ENCODE data around the gene HOXB8.

The HOXB8 gene

DNA sequence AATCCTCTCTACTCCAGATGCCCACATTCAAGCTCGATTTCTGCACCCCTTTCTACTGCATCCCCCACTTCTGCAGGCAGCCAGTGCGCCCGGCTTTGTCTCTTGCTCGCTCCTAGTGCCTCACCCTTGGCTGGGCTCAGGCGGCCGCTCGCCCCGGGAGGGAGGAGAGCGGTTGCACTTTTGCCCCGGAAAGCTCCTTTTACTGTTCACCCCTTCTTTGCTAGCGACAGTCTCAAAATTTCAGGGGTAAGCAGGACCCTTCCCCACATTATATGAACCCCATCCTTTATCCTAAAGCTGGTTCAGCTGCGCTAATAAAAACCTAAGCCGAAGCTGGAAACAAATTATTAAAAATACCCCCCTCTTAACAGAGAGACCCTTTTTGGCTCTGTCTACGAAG is 22.5 kb downstream of the HOXB8 start:
- H3K9me3 ChIP-seq (ENCODE audit: insufficient read depth, low read length), result no peaks in the 10 kb centered on the region
- H3K79me2 ChIP-seq (ENCODE audit: low read length), result peaks cover 7% of the 10 kb centered on the region; the same call in 1 of the 2 replicates
- H3K9ac ChIP-seq (ENCODE audit: low read length), result 0 out of 2 replicates have a peak overlapping the region, but pooled peaks have one; percentile 21
- H3K27me3 ChIP-seq (ENCODE audit: low read depth, low read length), result peaks cover 32% of the 10 kb centered on the region
- peak overlapping the region; percentile 68 for H3K4me3 ChIP-seq (ENCODE audit: low read length)
- TF ChIP-seq EZH2phosphoT487 (IDR thresholded peaks at IDR 0.05; ENCODE audit: low read depth), result no peak
- TF ChIP-seq, protein P1, sequence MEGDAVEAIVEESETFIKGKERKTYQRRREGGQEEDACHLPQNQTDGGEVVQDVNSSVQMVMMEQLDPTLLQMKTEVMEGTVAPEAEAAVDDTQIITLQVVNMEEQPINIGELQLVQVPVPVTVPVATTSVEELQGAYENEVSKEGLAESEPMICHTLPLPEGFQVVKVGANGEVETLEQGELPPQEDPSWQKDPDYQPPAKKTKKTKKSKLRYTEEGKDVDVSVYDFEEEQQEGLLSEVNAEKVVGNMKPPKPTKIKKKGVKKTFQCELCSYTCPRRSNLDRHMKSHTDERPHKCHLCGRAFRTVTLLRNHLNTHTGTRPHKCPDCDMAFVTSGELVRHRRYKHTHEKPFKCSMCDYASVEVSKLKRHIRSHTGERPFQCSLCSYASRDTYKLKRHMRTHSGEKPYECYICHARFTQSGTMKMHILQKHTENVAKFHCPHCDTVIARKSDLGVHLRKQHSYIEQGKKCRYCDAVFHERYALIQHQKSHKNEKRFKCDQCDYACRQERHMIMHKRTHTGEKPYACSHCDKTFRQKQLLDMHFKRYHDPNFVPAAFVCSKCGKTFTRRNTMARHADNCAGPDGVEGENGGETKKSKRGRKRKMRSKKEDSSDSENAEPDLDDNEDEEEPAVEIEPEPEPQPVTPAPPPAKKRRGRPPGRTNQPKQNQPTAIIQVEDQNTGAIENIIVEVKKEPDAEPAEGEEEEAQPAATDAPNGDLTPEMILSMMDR (IDR thresholded peaks at IDR 0.05; ENCODE audit: low read depth, low read length), result no peak
- H4K20me1 ChIP-seq (ENCODE audit: insufficient read depth, low read length), result no peaks in the 10 kb centered on the region
- H2AFZ ChIP-seq (ENCODE audit: low read depth, low read length), result no peak overlapping the region
- H3K27ac ChIP-seq (ENCODE audit: low read length), result no peak overlapping the region
- H3K4me1 ChIP-seq (ENCODE audit: low read length), result peaks cover 29% of the 10 kb centered on the region
- H3K4me2 ChIP-seq (ENCODE audit: low read length), result peak overlapping the region; percentile 80
- H3K36me3 ChIP-seq (replicated peaks; ENCODE audit: low read depth, low read length), result no peaks in the 10 kb centered on the region

DNA sequence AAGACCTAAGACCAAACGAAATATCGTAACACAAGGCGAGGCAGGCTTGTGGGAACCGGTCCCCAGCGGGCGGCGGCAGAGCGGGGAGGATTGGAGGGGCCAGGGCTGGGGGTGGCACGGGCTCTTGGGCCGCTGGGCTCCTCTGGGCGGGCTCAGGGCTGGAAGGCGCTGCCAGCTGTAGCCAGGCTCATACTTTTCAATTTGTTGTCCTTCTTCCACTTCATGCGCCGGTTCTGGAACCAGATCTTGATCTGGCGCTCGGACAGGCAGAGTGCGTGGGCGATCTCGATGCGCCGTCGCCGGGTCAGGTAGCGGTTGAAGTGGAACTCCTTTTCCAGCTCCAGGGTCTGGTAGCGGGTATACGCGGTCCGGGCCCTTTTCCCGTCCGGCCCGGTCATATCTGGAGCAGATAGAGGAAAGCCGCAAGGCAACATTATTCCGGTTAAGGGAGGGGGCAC is 23.0 kb downstream of the HOXB8 start:
- peaks cover 4% of the 10 kb centered on the region; the same call in 1 of the 2 replicates for H3K79me2 ChIP-seq (ENCODE audit: low read length)
- no peak overlapping the region for H3K27ac ChIP-seq (ENCODE audit: low read length)
- peaks cover 27% of the 10 kb centered on the region for H3K4me1 ChIP-seq (ENCODE audit: low read length)
- peak overlapping the region; percentile 80 for H3K4me2 ChIP-seq (ENCODE audit: low read length)
- H2AFZ ChIP-seq (ENCODE audit: low read depth, low read length), result no peak overlapping the region
- H3K9ac ChIP-seq (ENCODE audit: low read length), result no peak overlapping the region
- TF ChIP-seq EZH2phosphoT487 (IDR thresholded peaks at IDR 0.05; ENCODE audit: low read depth), result no peak
- TF ChIP-seq, protein P1 (IDR thresholded peaks at IDR 0.05; ENCODE audit: low read depth, low read length), result no peak
- no peaks in the 10 kb centered on the region for H3K36me3 ChIP-seq (replicated peaks; ENCODE audit: low read depth, low read length)
- H3K4me3 ChIP-seq (ENCODE audit: low read length), result no peak overlapping the region; the same call in 1 of the 2 replicates
- H4K20me1 ChIP-seq (ENCODE audit: insufficient read depth, low read length), result no peaks in the 10 kb centered on the region
- H3K27me3 ChIP-seq (ENCODE audit: low read depth, low read length), result peaks cover 37% of the 10 kb centered on the region
- no peaks in the 10 kb centered on the region for H3K9me3 ChIP-seq (ENCODE audit: insufficient read depth, low read length)

DNA sequence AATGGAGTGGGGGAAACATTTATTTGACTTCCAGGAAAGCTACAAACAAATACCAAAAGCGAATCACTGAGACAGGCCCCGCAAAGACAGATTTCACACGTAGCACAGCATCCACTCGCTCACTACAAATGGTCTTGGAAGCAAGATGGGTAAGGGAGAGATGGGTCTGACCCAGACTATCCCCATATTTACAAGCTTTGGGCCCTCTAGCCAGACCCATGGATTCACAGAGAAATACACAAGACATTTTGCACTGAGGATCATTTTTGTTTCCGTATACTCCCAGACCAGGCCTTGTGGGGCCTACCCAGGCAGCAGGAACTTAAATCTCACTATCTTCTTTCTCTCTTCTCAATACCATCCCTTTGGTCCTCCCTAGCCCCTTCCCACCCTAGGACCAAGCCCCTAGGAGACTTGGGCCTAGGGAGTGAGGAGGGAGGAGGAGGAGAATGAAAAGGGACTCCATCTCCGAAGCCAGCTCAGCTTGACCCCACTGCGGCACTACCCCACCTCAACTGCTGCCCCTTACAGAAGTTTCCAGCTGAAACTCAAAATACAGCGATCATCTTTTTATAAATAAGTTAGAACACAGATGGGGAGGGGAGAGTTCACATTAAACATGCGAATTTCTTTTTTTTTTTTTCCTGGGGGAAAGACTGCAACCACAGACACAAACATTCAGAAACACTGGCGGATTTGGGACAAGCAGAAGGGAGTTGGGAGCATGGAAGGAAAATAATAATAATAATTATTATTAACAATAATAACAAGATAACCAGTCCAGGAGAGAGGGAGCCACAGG is 23.6 kb downstream of the HOXB8 start:
- H3K36me3 ChIP-seq (replicated peaks; ENCODE audit: low read depth, low read length), result no peaks in the 10 kb centered on the region
- H3K4me1 ChIP-seq (ENCODE audit: low read length), result peaks cover 28% of the 10 kb centered on the region
- TF ChIP-seq, protein P1 (IDR thresholded peaks at IDR 0.05; ENCODE audit: low read depth, low read length), result no peak
- no peak for TF ChIP-seq EZH2phosphoT487 (IDR thresholded peaks at IDR 0.05; ENCODE audit: low read depth)
- H2AFZ ChIP-seq (ENCODE audit: low read depth, low read length), result no peak overlapping the region
- H3K9me3 ChIP-seq (ENCODE audit: insufficient read depth, low read length), result no peaks in the 10 kb centered on the region
- peaks cover 44% of the 10 kb centered on the region for H3K27me3 ChIP-seq (ENCODE audit: low read depth, low read length)
- H4K20me1 ChIP-seq (ENCODE audit: insufficient read depth, low read length), result no peaks in the 10 kb centered on the region
- no peak overlapping the region for H3K9ac ChIP-seq (ENCODE audit: low read length)
- H3K79me2 ChIP-seq (ENCODE audit: low read length), result no peaks in the 10 kb centered on the region
- no peak overlapping the region for H3K4me3 ChIP-seq (ENCODE audit: low read length)
- H3K27ac ChIP-seq (ENCODE audit: low read length), result no peak overlapping the region
- H3K4me2 ChIP-seq (ENCODE audit: low read length), result no peak overlapping the region

DNA sequence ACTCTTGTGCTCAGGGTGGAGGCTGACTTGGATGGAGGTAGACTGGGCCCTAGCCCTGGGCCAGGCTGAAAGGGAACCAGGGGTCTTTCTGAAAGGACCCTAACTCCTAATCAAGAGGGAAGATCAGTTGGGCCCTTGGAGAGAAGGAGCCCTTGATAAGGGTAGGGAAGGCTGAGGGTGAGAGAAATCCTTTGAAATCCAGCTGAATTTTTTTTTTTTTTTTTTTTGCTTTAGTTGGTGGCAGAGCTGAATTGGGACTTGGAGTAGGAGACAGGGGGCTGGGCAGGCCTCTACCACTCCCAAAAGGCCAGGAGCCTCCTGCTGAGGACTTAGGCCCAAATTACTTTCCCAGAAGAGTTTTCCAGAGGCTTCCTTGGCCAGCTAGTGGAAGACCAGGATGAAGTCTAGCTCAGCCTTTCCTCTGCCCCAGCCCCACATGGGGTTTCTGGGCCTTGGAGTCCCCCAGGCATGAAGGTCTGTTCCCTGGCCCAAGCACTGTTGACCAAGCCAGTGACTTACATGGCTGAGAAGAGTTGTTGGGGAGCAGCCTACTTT is 24.4 kb downstream of the HOXB8 start:
- no peaks in the 10 kb centered on the region for H3K36me3 ChIP-seq (replicated peaks; ENCODE audit: low read depth, low read length)
- peak overlapping the region; percentile 76 for H3K4me2 ChIP-seq (ENCODE audit: low read length)
- peaks cover 49% of the 10 kb centered on the region for H3K27me3 ChIP-seq (ENCODE audit: low read depth, low read length)
- no peak for TF ChIP-seq EZH2phosphoT487 (IDR thresholded peaks at IDR 0.05; ENCODE audit: low read depth)
- TF ChIP-seq, protein P1 (IDR thresholded peaks at IDR 0.05; ENCODE audit: low read depth, low read length), result no peak
- peak overlapping the region; percentile 82; the same call in 1 of the 2 replicates for H2AFZ ChIP-seq (ENCODE audit: low read depth, low read length)
- no peaks in the 10 kb centered on the region for H3K79me2 ChIP-seq (ENCODE audit: low read length)
- no peak overlapping the region for H3K27ac ChIP-seq (ENCODE audit: low read length)
- peaks cover 32% of the 10 kb centered on the region for H3K4me1 ChIP-seq (ENCODE audit: low read length)
- H3K9ac ChIP-seq (ENCODE audit: low read length), result no peak overlapping the region
- H3K4me3 ChIP-seq (ENCODE audit: low read length), result peak overlapping the region; percentile 68; the same call in 1 of the 2 replicates
- no peaks in the 10 kb centered on the region for H4K20me1 ChIP-seq (ENCODE audit: insufficient read depth, low read length)
- H3K9me3 ChIP-seq (ENCODE audit: insufficient read depth, low read length), result no peaks in the 10 kb centered on the region

Measured in OCI-LY3 (cell line).